NT2/D1 (cell line): ENCODE measurements around the gene ITPR2.

Source experiments
- DNase-seq: peaks from one replicate; pipeline ENCODE4 v3.0.0-alpha.2; 2011; ENCODE audit warnings: low read depth, low spot score
- H3K27me3 ChIP-seq: 2 replicates; pipeline ENCODE4 v1.6.0; 2011; ENCODE audit warnings: mild to moderate bottlenecking; ENCODE audit not compliant: insufficient read length, insufficient read depth
- H3K36me3 ChIP-seq: 2 replicates; pipeline ENCODE4 v1.6.1; 2011; ENCODE audit warnings: mild to moderate bottlenecking, low read length, mixed read lengths; ENCODE audit not compliant: insufficient read depth, insufficient read length
- H3K4me1 ChIP-seq: 2 replicates; pipeline ENCODE4 v1.5.1; 2011; ENCODE audit not compliant: insufficient read depth, insufficient read length
- H3K4me3 ChIP-seq: 2 replicates; pipeline ENCODE4 v1.5.1; 2011; ENCODE audit warnings: low read depth; ENCODE audit not compliant: insufficient read length
- H3K9ac ChIP-seq: 2 replicates; pipeline ENCODE4 v1.6.0; 2011; ENCODE audit warnings: low read depth; ENCODE audit not compliant: insufficient read length
- H3K9me3 ChIP-seq: 2 replicates; pipeline ENCODE4 v1.5.1; 2011; ENCODE audit warnings: mild to moderate bottlenecking, low read length; ENCODE audit not compliant: insufficient read depth
- SUZ12 ChIP-seq: IDR thresholded peaks from 2 replicates; pipeline ENCODE4 v1.6.1; 2011; ENCODE audit not compliant: insufficient read length, insufficient read depth; ENCODE audit errors: extremely low read depth
- YY1 ChIP-seq: IDR thresholded peaks from 2 replicates; pipeline ENCODE4 v1.6.1; 2011; ENCODE audit not compliant: insufficient read length, insufficient read depth
- ZNF274 ChIP-seq: IDR thresholded peaks from 2 replicates; pipeline ENCODE4 v1.6.1; 2011; ENCODE audit warnings: mild to moderate bottlenecking, low read depth, low read length

Gene ITPR2

DNA sequence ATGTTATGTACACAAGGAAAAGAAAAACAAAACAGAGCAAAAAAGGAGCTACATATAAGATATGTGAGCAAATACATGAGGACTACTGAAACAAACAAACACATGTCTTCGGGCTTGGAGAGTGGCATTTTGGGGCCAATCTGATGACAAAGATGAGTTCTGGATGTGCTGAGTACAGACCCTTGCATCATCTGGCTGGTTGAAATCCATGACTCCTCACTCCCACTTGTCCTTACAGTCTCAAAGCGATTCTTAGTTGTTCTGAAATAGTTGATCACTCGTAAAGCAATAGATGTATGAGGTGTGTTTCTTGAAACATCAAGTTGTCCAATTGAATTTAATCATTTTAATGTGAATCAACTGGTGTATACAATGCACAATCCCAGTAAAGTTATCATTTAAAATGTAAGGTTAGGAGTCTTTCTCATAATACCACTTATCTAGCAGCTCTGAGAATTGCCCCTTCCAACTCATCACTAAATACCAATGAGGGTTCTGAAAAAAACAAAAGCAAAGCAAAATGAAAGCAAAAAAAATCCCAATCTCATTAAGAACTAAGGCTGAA lies 136.9 kb downstream of the ITPR2 start:
- Histone ChIP-seq H3K36me3 (no peaks in the 10 kb centered on the region), H3K4me1 (peaks cover 2% of the 10 kb centered on the region), H3K9ac (no peak overlapping the region), H3K9me3 (no peaks in the 10 kb centered on the region; the same call in 1 of the 2 replicates), H3K27me3 (no peaks in the 10 kb centered on the region), H3K4me3 (no peak overlapping the region)
- TF ChIP-seq YY1 (no peak), ZNF274 (no peak), SUZ12 (no peak)
- no peak for DNase-seq

- H3K27me3 ChIP-seq: no peaks in the 10 kb centered on the region
- no peaks in the 10 kb centered on the region for H3K36me3 ChIP-seq
- TF ChIP-seq ZNF274: no peak
- no peak for TF ChIP-seq YY1
- no peak for TF ChIP-seq SUZ12
- H3K9me3 ChIP-seq: no peaks in the 10 kb centered on the region; the same call in 1 of the 2 replicates
- peaks cover 2% of the 10 kb centered on the region for H3K4me1 ChIP-seq
- DNase-seq: no peak
- H3K9ac ChIP-seq: no peak overlapping the region
- H3K4me3 ChIP-seq: no peak overlapping the region
These were observed 138.6 kb downstream of the ITPR2 start for GRCh38 chr12:26694402-26694801.

GRCh38 chr12:26692407-26692806 lies 140.6 kb downstream of the ITPR2 start:
- TF ChIP-seq YY1: no peak
- TF ChIP-seq ZNF274: no peak
- no peak for TF ChIP-seq SUZ12
- H3K4me3 ChIP-seq: no peak overlapping the region
- no peaks in the 10 kb centered on the region for H3K9me3 ChIP-seq
- no peaks in the 10 kb centered on the region for H3K27me3 ChIP-seq
- no peak for DNase-seq
- no peaks in the 10 kb centered on the region for H3K36me3 ChIP-seq
- no peak overlapping the region for H3K9ac ChIP-seq
- H3K4me1 ChIP-seq: peaks cover 2% of the 10 kb centered on the region

DNA sequence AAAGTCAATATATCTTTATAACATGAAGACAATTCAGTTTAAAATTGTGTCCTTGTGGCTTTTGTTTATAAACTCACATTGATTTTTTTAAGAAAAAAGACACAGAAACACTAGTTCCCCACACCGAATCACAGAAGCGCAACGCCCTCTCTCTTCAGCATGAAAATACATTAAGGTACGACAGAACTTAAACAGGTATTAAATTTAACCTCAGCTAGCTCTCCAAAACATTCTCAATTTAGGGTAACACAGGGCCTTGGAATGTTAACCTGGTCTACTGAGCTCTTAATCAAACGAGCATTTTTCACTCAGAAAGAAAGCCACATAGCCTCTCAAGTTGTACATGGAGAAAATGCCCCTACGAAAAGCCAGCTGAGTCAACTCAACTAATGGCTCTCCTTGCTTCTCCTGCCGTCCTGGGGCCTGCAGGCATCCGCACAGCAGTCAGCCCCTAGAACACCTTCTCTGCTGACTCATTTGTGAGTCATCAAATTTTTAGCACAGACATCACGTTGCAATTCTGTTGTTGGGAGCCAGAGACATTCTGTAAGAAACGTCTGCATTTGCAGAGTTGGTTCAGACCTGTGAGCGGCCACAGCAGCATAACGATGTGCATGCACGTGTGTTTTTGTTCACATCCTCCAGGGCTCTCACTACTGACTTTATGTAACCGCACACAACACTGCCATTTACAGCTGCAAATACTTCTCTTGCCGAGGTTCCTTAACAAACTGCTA lies 141.6 kb downstream of the ITPR2 start:
- Histone ChIP-seq H3K4me3 (no peak overlapping the region), H3K36me3 (no peaks in the 10 kb centered on the region), H3K9ac (no peak overlapping the region), H3K9me3 (no peaks in the 10 kb centered on the region), H3K4me1 (peaks cover 2% of the 10 kb centered on the region), H3K27me3 (no peaks in the 10 kb centered on the region)
- peak; percentile 92 for DNase-seq
- TF ChIP-seq YY1: peak; percentile 28
- no peak for TF ChIP-seq ZNF274

DNA sequence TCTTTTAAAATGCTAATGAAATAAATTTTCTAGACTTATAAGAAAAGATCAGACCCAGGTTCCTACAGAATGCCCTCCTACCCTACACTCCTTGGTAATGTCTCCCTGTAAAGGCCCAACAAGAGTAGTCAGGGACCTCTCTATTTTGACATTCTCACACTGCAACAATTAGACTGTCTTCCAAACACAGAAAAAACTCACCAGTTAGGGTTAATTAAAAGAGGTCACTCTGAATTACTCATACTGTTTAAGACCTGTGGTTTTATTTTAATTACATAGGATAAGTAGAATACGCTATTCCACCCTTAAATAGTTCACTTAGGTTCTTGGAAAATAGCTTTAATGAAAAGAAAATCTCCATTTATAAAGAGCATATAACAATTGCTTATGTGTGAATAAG lies 142.4 kb downstream of the ITPR2 start:
- TF ChIP-seq ZNF274: no peak
- DNase-seq: no peak
- H3K9me3 ChIP-seq: no peaks in the 10 kb centered on the region
- no peak overlapping the region for H3K9ac ChIP-seq
- H3K27me3 ChIP-seq: no peaks in the 10 kb centered on the region
- peaks cover 2% of the 10 kb centered on the region for H3K4me1 ChIP-seq
- no peak overlapping the region for H3K4me3 ChIP-seq
- no peaks in the 10 kb centered on the region for H3K36me3 ChIP-seq

DNA sequence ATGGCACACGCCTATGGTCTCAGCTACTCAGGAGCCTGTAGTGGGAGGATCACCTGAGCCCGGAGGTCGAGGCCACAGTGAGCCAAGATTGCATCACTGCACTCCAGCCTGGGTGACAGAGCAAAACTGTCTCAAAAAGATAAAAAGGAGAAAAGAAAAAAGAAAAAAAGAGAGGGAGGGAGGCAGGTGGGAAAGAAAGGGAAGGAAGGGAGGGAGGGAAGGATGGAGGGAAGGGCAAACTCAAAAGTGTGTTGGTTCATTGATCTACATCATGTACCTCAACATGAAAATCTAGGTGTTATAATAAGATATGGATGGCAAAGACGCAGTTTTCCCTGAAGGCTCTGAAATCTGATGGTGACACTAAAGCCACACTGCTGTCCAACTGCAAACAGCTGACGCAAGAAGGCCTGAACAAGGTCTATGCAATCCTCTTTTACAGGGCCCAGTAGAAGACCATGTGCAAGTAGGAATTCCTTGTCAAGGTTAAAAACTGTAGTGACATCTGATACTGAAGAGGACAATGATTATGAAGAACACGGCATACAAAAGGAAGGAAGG lies 143.6 kb downstream of the ITPR2 start:
- H3K4me1 ChIP-seq: peaks cover 2% of the 10 kb centered on the region
- no peak overlapping the region for H3K4me3 ChIP-seq
- H3K9me3 ChIP-seq: peaks cover under 1% of the 10 kb centered on the region; the same call in 1 of the 2 replicates
- no peak for TF ChIP-seq ZNF274
- no peak for TF ChIP-seq YY1
- no peak for TF ChIP-seq SUZ12
- no peaks in the 10 kb centered on the region for H3K36me3 ChIP-seq
- no peak for DNase-seq
- H3K27me3 ChIP-seq: no peaks in the 10 kb centered on the region
- no peak overlapping the region for H3K9ac ChIP-seq

DNA sequence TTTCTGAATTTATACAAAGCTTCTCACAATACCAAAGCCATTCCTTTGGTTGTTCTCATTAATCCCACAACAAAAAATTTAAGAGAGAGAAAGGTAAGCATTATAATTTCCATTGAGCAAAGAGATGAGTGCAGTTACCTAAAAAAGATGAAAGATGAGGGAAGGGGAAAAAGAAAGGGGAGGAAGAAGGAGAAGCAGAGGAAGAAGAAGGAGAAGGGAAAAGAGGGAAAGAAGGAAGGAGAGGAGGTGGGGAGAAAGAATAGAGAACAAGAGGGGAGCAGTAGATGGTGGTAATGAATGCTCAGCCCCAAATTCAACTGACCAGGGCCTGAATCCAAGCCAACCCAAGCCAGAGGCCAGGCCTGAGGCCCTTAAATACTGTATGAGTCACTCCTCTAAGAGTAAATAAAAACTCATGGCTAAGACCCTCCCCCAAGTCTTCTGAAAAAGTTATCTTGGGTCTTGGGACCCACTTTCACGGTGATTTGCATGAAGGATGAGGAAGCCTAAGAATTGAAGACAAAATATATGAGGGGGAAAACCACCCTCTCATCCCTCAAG lies 144.6 kb downstream of the ITPR2 start:
- TF ChIP-seq SUZ12: no peak
- TF ChIP-seq YY1: no peak
- no peak for TF ChIP-seq ZNF274
- Histone ChIP-seq H3K4me3 (no peak overlapping the region), H3K4me1 (peaks cover 2% of the 10 kb centered on the region), H3K9ac (no peak overlapping the region), H3K9me3 (peaks cover 10% of the 10 kb centered on the region), H3K36me3 (no peaks in the 10 kb centered on the region), H3K27me3 (no peaks in the 10 kb centered on the region)
- DNase-seq: no peak
